Gastroesophageal sphincter (tissue), 4 donors: ENCODE data around the gene CCDC181. TPM values are rescaled to one million over a fixed set of nuclear protein-coding genes. Genes with fewer than 3 reads are reported as not detected.

Experiments used
- ATAC-seq: fragments of 150-250 bp; one replicate; pipeline ENCODE4 v1.9.1; 2016; ENCODE audit warnings: mild to moderate bottlenecking, moderate library complexity
- H3K27ac ChIP-seq, 4 donors: fragments of 200-600 bp; sonication (generic) in 3 of 4; 1 replicate in 3 of 4; 2 replicates in 1 of 4; pipeline ENCODE4 v1.5.1; 2016 to 2019
- H3K27me3 ChIP-seq: fragments of 200-600 bp; sonication (generic); one replicate; pipeline ENCODE4 v1.5.1; 2019
- H3K36me3 ChIP-seq, 2 donors: fragments of 200-600 bp; sonication (generic); one replicate each; pipeline ENCODE4 v1.5.1; 2019; ENCODE audit warnings: control low read depth in 1 of 2
- H3K4me1 ChIP-seq, 3 donors: fragments of 200-600 bp; sonication (generic); 1 replicate in 2 of 3; 2 replicates in 1 of 3; pipeline ENCODE4 v1.5.1; 2016 to 2019; ENCODE audit warnings: control low read depth in 2 of 3
- H3K4me3 ChIP-seq, 2 donors: fragments of 200-600 bp; sonication (generic); one replicate each; pipeline ENCODE4 v1.5.1; 2019; ENCODE audit warnings: mild to moderate bottlenecking in 1 of 2, moderate library complexity in 1 of 2
- H3K9me3 ChIP-seq, 3 donors: fragments of 200-600 bp; sonication (generic); one replicate each; pipeline ENCODE4 v1.5.1; 2017 to 2019; ENCODE audit warnings: control low read depth in 2 of 3
- CTCF ChIP-seq, 4 experiments: fragments of 200-600 bp in 2 of 4; fragments of 450-650 bp in 2 of 4; sonication (generic) in 1 of 4; IDR thresholded peaks; one replicate each; pipeline ENCODE4 v1.5.1; 2017 to 2019; ENCODE audit warnings: antibody characterized with exemption in 4 of 4, mild to moderate bottlenecking in 2 of 4, moderate library complexity in 2 of 4
- EP300 ChIP-seq: sonication (generic); formaldehyde crosslinking; IDR thresholded peaks from one replicate; pipeline ENCODE4 v1.6.1; 2017; ENCODE audit warnings: antibody characterized with exemption, mild to moderate bottlenecking
- POLR2A ChIP-seq, 2 donors: fragments of 450-650 bp; IDR thresholded peaks; one replicate each; pipeline ENCODE4 v1.6.1; 2017; ENCODE audit warnings: antibody characterized with exemption in 2 of 2, mild to moderate bottlenecking in 2 of 2, moderate library complexity in 1 of 2
- POLR2AphosphoS5 ChIP-seq: sonication (generic); formaldehyde crosslinking; IDR thresholded peaks from one replicate; pipeline ENCODE4 v1.6.1; 2017; ENCODE audit warnings: antibody characterized with exemption
- WGBS, 2 donors: methylation state at CpG; one replicate each; pipeline ENCODE4 v1.1.5; 2018; ENCODE audit warnings: low coverage in 1 of 2; 5-methylcytosine and 5-hydroxymethylcytosine counted together
- total RNA-seq, 4 donors: library from RNA; depleted of rRNA; stranded (reverse); fragments of >200 nt; gene quantifications; one replicate each; pipeline ENCODE4 v1.1.0, GENCODE V29; 2016

The CCDC181 gene
- total RNA-seq, 4 donors from 2014 or later: 1.2 to 2.6 (median 1.7) TPM

GRCh38 chr1:169472738-169473137, 45.5 kb upstream of the CCDC181 start:
- Histone ChIP-seq H3K4me3 (no peak overlapping the region), H3K4me1 (no peaks in the 10 kb centered on the region), H3K9me3 (no peaks in the 10 kb centered on the region), H3K27me3 (no peaks in the 10 kb centered on the region), H3K36me3 (peaks cover 0 to 46% of the 10 kb centered on the region in 2 donors), H3K27ac (no peak overlapping the region)
- no peak for ATAC-seq
- TF ChIP-seq EP300: no peak
- TF ChIP-seq POLR2AphosphoS5: no peak
- TF ChIP-seq CTCF (IDR thresholded peaks at IDR 0.05): no peak
- no peak for TF ChIP-seq POLR2A (IDR thresholded peaks at IDR 0.05)
- WGBS, 2 donors: 91 to 92% methylated on average over 3 of the region's 3 CpGs

- H3K4me3 ChIP-seq: no peak overlapping the region
- H3K4me1 ChIP-seq: no peaks in the 10 kb centered on the region
- no peaks in the 10 kb centered on the region for H3K27me3 ChIP-seq
- H3K36me3 ChIP-seq: peaks cover 0 to 48% of the 10 kb centered on the region in 2 donors
- TF ChIP-seq POLR2AphosphoS5: no peak
- TF ChIP-seq CTCF (IDR thresholded peaks at IDR 0.05): no peak
- no peak for ATAC-seq
- no peak overlapping the region for H3K27ac ChIP-seq
- no peaks in the 10 kb centered on the region for H3K9me3 ChIP-seq
Measured at GRCh38 chr1:169468982-169469381, 41.7 kb upstream of the CCDC181 start.

GRCh38 chr1:169466259-169467230, 39.3 kb upstream of the CCDC181 start:
- WGBS, 2 donors: 75 to 83% methylated on average over 7 to 8 of the region's 8 CpGs

GRCh38 chr1:169465281-169465680, 38.0 kb upstream of the CCDC181 start:
- peaks cover 0 to 4% (median 0%) of the 10 kb centered on the region in 3 donors for H3K4me1 ChIP-seq

More at GRCh38 chr1:169466259-169467230, 39.3 kb upstream of the CCDC181 start:
- H3K9me3 ChIP-seq: no peaks in the 10 kb centered on the region
- no peak overlapping the region for H3K4me3 ChIP-seq
- H3K27me3 ChIP-seq: no peaks in the 10 kb centered on the region
- TF ChIP-seq CTCF (IDR thresholded peaks at IDR 0.05): peak; percentile 28 to 54 (median 42)
- TF ChIP-seq EP300: no peak
- ATAC-seq: no peak
- no peak overlapping the region for H3K27ac ChIP-seq
- peaks cover 0 to 48% of the 10 kb centered on the region in 2 donors for H3K36me3 ChIP-seq
- no peaks in the 10 kb centered on the region for H3K4me1 ChIP-seq

More at GRCh38 chr1:169465281-169465680, 38.0 kb upstream of the CCDC181 start:
- ATAC-seq: no peak
- Histone ChIP-seq H3K36me3 (peaks cover 0 to 48% of the 10 kb centered on the region in 2 donors), H3K4me3 (no peak overlapping the region), H3K27ac (no peak overlapping the region), H3K9me3 (no peaks in the 10 kb centered on the region), H3K27me3 (peaks cover 4% of the 10 kb centered on the region)
- TF ChIP-seq POLR2AphosphoS5 (no peak), POLR2A (IDR thresholded peaks at IDR 0.05) (no peak), CTCF (IDR thresholded peaks at IDR 0.05) (no peak), EP300 (no peak)
